Measurements from ENCODE around the gene PHIP.
A peak's percentile ranks its signal among the peaks of the same experiment; 100 is the strongest.
"Not testable (repeated sequence)": the region's sequence is repeated elsewhere in the genome, so short reads cannot be mapped to it uniquely, and the experiment has no call there.

Gene PHIP

GRCh38 chr6:79078075-79078969 is at the start of gene PHIP:
Gene PHIP, minus strand, starts transcription at chr6:79078254. Its CDS starts 186 bp downstream, at chr6:79078068.
- DNase-seq (ENCODE audit: low read depth in 2 of 2) = peak; percentile 96

GRCh38 chr6:79127660-79128059 is 49.6 kb upstream of the PHIP start:
- no peak for DNase-seq (ENCODE audit: low read depth in 2 of 2)

- no peak for DNase-seq (ENCODE audit: low read depth in 2 of 2)
These were observed 41.2 kb upstream of the PHIP start for GRCh38 chr6:79119217-79119616.

- DNase-seq (ENCODE audit: low read depth in 2 of 2) = no peak
These were observed 39.7 kb upstream of the PHIP start for GRCh38 chr6:79117752-79118151.

GRCh38 chr6:79115553-79116182 is 37.6 kb upstream of the PHIP start:
- DNase-seq (ENCODE audit: low read depth in 2 of 2) = no peak

GRCh38 chr6:79111549-79111948 is 33.5 kb upstream of the PHIP start:
- DNase-seq (ENCODE audit: low read depth in 2 of 2) = no peak

- DNase-seq (ENCODE audit: low read depth in 2 of 2) = no peak
These were observed 23.1 kb upstream of the PHIP start for GRCh38 chr6:79101164-79101563.

- DNase-seq (ENCODE audit: low read depth in 2 of 2) = no peak
These were observed 22.2 kb upstream of the PHIP start for GRCh38 chr6:79100304-79100703.

- no peak for DNase-seq (ENCODE audit: low read depth in 2 of 2)
These were observed 16.9 kb upstream of the PHIP start for GRCh38 chr6:79094938-79095337.

GRCh38 chr6:79091801-79092200 is 13.7 kb upstream of the PHIP start:
- not testable (repeated sequence) for DNase-seq (ENCODE audit: low read depth in 2 of 2)

GRCh38 chr6:79089552-79090404 is 11.7 kb upstream of the PHIP start:
- DNase-seq (ENCODE audit: low read depth in 2 of 2) = no peak

- no peak for DNase-seq (ENCODE audit: low read depth in 2 of 2)
These were observed 6.6 kb upstream of the PHIP start for GRCh38 chr6:79084693-79085092.

- DNase-seq (ENCODE audit: low read depth in 2 of 2) = no peak
These were observed 4.2 kb upstream of the PHIP start for GRCh38 chr6:79082304-79082703.

GRCh38 chr6:79081663-79082062 is 3.6 kb upstream of the PHIP start:
- DNase-seq (ENCODE audit: low read depth in 2 of 2) = no peak

GRCh38 chr6:79079561-79080041 is 1.5 kb upstream of the PHIP start:
- no peak for DNase-seq (ENCODE audit: low read depth in 2 of 2)

- DNase-seq (ENCODE audit: low read depth in 2 of 2) = no peak
These were observed 359 bp downstream of the PHIP start for GRCh38 chr6:79077715-79078074.

- peak; percentile 83 to 85 for DNase-seq (ENCODE audit: low read depth in 2 of 2)
These were observed 1.0 kb downstream of the PHIP start for GRCh38 chr6:79076782-79077641.

GRCh38 chr6:79076160-79076559 is 1.9 kb downstream of the PHIP start:
- no peak for DNase-seq (ENCODE audit: low read depth in 2 of 2)

GRCh38 chr6:79073888-79074287 is 4.2 kb downstream of the PHIP start:
- DNase-seq (ENCODE audit: low read depth in 2 of 2) = no peak

GRCh38 chr6:79072640-79073181 is 5.3 kb downstream of the PHIP start:
- no peak for DNase-seq (ENCODE audit: low read depth in 2 of 2)

- DNase-seq (ENCODE audit: low read depth in 2 of 2) = no peak
These were observed 6.5 kb downstream of the PHIP start for GRCh38 chr6:79071547-79071946.

All from fibroblast of skin of left quadriceps (primary cell).